Glutamatergic neuron (in vitro differentiated cells): ENCODE results near the gene LRRC38. TPM values are rescaled to one million over a fixed set of nuclear protein-coding genes. Genes with fewer than 3 reads are reported as not detected.
"Not testable (repeated sequence)": the region's sequence is repeated elsewhere in the genome, so short reads cannot be mapped to it uniquely, and the experiment has no call there.

Source experiments
- DNase-seq: peaks from one replicate; pipeline ENCODE4 v3.0.0; 2022
- H3K27ac Mint-ChIP-seq: one replicate; pipeline ENCODE4 v1.8.0; 2020; ENCODE audit warnings: mild to moderate bottlenecking, mixed read lengths, inconsistent platforms; ENCODE audit not compliant: unreplicated experiment
- H3K27me3 Mint-ChIP-seq: one replicate; pipeline ENCODE4 v1.8.0; 2020; ENCODE audit warnings: mild to moderate bottlenecking, moderate library complexity, mixed read lengths, inconsistent platforms; ENCODE audit not compliant: unreplicated experiment
- H3K36me3 Mint-ChIP-seq: one replicate; pipeline ENCODE4 v1.8.0; 2020; ENCODE audit warnings: mild to moderate bottlenecking, mixed read lengths, inconsistent platforms; ENCODE audit not compliant: unreplicated experiment
- H3K4me1 Mint-ChIP-seq: one replicate; pipeline ENCODE4 v1.8.0; 2020; ENCODE audit warnings: mild to moderate bottlenecking, low read depth, mixed read lengths, inconsistent platforms; ENCODE audit not compliant: unreplicated experiment
- H3K4me3 Mint-ChIP-seq: one replicate; pipeline ENCODE4 v1.8.0; 2020; ENCODE audit warnings: mild to moderate bottlenecking, mixed read lengths, inconsistent platforms; ENCODE audit not compliant: unreplicated experiment
- H3K9me3 Mint-ChIP-seq: one replicate; pipeline ENCODE4 v1.8.0; 2020; ENCODE audit warnings: mild to moderate bottlenecking, moderate library complexity, mixed read lengths, inconsistent platforms; ENCODE audit not compliant: unreplicated experiment
- CTCF ChIP-seq: fragments of 200-600 bp; sonication (generic); IDR thresholded peaks from one replicate; pipeline ENCODE4 v1.5.0; 2021; ENCODE audit not compliant: partially characterized antibody, unreplicated experiment
- total RNA-seq: library from RNA; stranded (reverse); fragmentation: NEBNext Ultra II Directional; extraction: Animal tissue kit (Norgen Biotek cat#: 25700); gene quantifications from one replicate; pipeline ENCODE4 v1.2.1, GENCODE V29; 2021; ENCODE audit not compliant: unreplicated experiment

LRRC38 gene
- total RNA-seq, 1 donor from 2014 or later: not detected

- Mint-ChIP-seq H3K27me3 (no peaks in the 10 kb centered on the region), H3K36me3 (no peaks in the 10 kb centered on the region), H3K27ac (no peak overlapping the region), H3K9me3 (peaks cover 15% of the 10 kb centered on the region), H3K4me3 (no peak overlapping the region), H3K4me1 (no peaks in the 10 kb centered on the region)
- no peak for DNase-seq
- no peak for TF ChIP-seq CTCF
These were observed 78.3 kb downstream of the LRRC38 start for GRCh38 chr1:13435458-13435857.

GRCh38 chr1:13433694-13434358 is 80.0 kb downstream of the LRRC38 start:
- not testable (repeated sequence) for H3K4me3 Mint-ChIP-seq, H3K36me3 Mint-ChIP-seq, DNase-seq, H3K27ac Mint-ChIP-seq, H3K27me3 Mint-ChIP-seq, H3K4me1 Mint-ChIP-seq
- H3K9me3 Mint-ChIP-seq: peaks cover 19% of the 10 kb centered on the region

GRCh38 chr1:13432251-13432650 is 81.6 kb downstream of the LRRC38 start:
- peaks cover 20% of the 10 kb centered on the region for H3K9me3 Mint-ChIP-seq

GRCh38 chr1:13430495-13430894 is 83.3 kb downstream of the LRRC38 start:
- Mint-ChIP-seq H3K9me3 (peaks cover 18% of the 10 kb centered on the region), H3K27me3 (peaks cover 2% of the 10 kb centered on the region), H3K4me1 (no peaks in the 10 kb centered on the region), H3K4me3 (no peak overlapping the region), H3K36me3 (no peaks in the 10 kb centered on the region), H3K27ac (no peak overlapping the region)
- TF ChIP-seq CTCF: no peak
- DNase-seq: no peak

More at GRCh38 chr1:13432251-13432650, 81.6 kb downstream of the LRRC38 start:
- Mint-ChIP-seq H3K36me3 (no peaks in the 10 kb centered on the region), H3K27ac (no peak overlapping the region), H3K27me3 (peaks cover 2% of the 10 kb centered on the region), H3K4me1 (no peaks in the 10 kb centered on the region), H3K4me3 (no peak overlapping the region)
- TF ChIP-seq CTCF: no peak
- no peak for DNase-seq

Other genes with a start within 250 kb of the LRRC38 start
- not detected for gene PRAMEF8, start 228.9 kb downstream of the LRRC38 start, total RNA-seq
- gene PRAMEF33, start 210.5 kb downstream of the LRRC38 start, total RNA-seq: not detected
- not detected for gene PRAMEF15, start 198.4 kb downstream of the LRRC38 start, total RNA-seq
- gene PRAMEF14, start 166.9 kb downstream of the LRRC38 start, total RNA-seq: 0.32 TPM
- gene PRAMEF19, start 142.1 kb downstream of the LRRC38 start, total RNA-seq: not detected
- not detected for gene PRAMEF17, start 124.4 kb downstream of the LRRC38 start, total RNA-seq
- not detected for gene PRAMEF20, start 103.6 kb downstream of the LRRC38 start, total RNA-seq
- 4.8 TPM for gene PDPN, start 69.8 kb upstream of the LRRC38 start, total RNA-seq
- gene PRDM2, start 186.2 kb upstream of the LRRC38 start, total RNA-seq: 88.3 TPM